Measurements from ENCODE around the gene GC.
"Not testable (repeated sequence)": the region's sequence is repeated elsewhere in the genome, so short reads cannot be mapped to it uniquely, and the experiment has no call there.

Gene GC

GRCh38 chr4:71814433-71814832, 30.6 kb upstream of the GC start:
- no peaks in the 10 kb centered on the region for H3K27me3 ChIP-seq (ENCODE audit: control insufficient read depth, low read length)

GRCh38 chr4:71809805-71810204, 25.9 kb upstream of the GC start:
- not testable (repeated sequence) for H3K79me2 ChIP-seq (ENCODE audit: control insufficient read depth, low read length); H3K9me3 ChIP-seq (ENCODE audit: control insufficient read depth, insufficient read depth, low read length); H3K4me3 ChIP-seq (ENCODE audit: low read length); H3K4me1 ChIP-seq (ENCODE audit: control insufficient read depth, low read length); H3F3A ChIP-seq (ENCODE audit: control insufficient read depth, insufficient read depth); H4K20me1 ChIP-seq (ENCODE audit: control insufficient read depth, insufficient read depth, low read depth, low read length); H3K27me3 ChIP-seq (ENCODE audit: control insufficient read depth, low read length); H3K27ac ChIP-seq (ENCODE audit: low read depth, low read length); H3K36me3 ChIP-seq (ENCODE audit: control insufficient read depth, low read length); H3K9me2 ChIP-seq (replicated peaks; ENCODE audit: control insufficient read depth, low read length); H3K4me2 ChIP-seq (ENCODE audit: low read length)

More at GRCh38 chr4:71814433-71814832, 30.6 kb upstream of the GC start:
- Histone ChIP-seq H3K9me3 (ENCODE audit: control insufficient read depth, insufficient read depth, low read length) (no peaks in the 10 kb centered on the region), H3K4me3 (ENCODE audit: low read length) (no peak overlapping the region), H3K27ac (ENCODE audit: low read depth, low read length) (no peak overlapping the region), H3F3A (ENCODE audit: control insufficient read depth, insufficient read depth) (no peaks in the 10 kb centered on the region), H3K36me3 (ENCODE audit: control insufficient read depth, low read length) (no peaks in the 10 kb centered on the region), H3K4me2 (ENCODE audit: low read length) (no peak overlapping the region), H3K9me2 (replicated peaks; ENCODE audit: control insufficient read depth, low read length) (no peaks in the 10 kb centered on the region), H4K20me1 (ENCODE audit: control insufficient read depth, insufficient read depth, low read depth, low read length) (no peaks in the 10 kb centered on the region), H3K79me2 (ENCODE audit: control insufficient read depth, low read length) (no peaks in the 10 kb centered on the region), H3K4me1 (ENCODE audit: control insufficient read depth, low read length) (no peaks in the 10 kb centered on the region)
- TF ChIP-seq CTCF (IDR thresholded peaks at IDR 0.05; ENCODE audit: low read depth, low read length, poor library complexity, severe bottlenecking) (no peak), EZH2phosphoT487 (IDR thresholded peaks at IDR 0.05; ENCODE audit: borderline replicate concordance, low read length) (no peak)

- Histone ChIP-seq H4K20me1 (ENCODE audit: control insufficient read depth, insufficient read depth, low read depth, low read length) (no peaks in the 10 kb centered on the region), H3F3A (ENCODE audit: control insufficient read depth, insufficient read depth) (no peaks in the 10 kb centered on the region), H3K4me2 (ENCODE audit: low read length) (no peak overlapping the region), H3K36me3 (ENCODE audit: control insufficient read depth, low read length) (no peaks in the 10 kb centered on the region), H3K4me1 (ENCODE audit: control insufficient read depth, low read length) (no peaks in the 10 kb centered on the region), H3K9me2 (replicated peaks; ENCODE audit: control insufficient read depth, low read length) (no peaks in the 10 kb centered on the region), H3K4me3 (ENCODE audit: low read length) (no peak overlapping the region), H3K9me3 (ENCODE audit: control insufficient read depth, insufficient read depth, low read length) (no peaks in the 10 kb centered on the region), H3K27me3 (ENCODE audit: control insufficient read depth, low read length) (no peaks in the 10 kb centered on the region), H3K79me2 (ENCODE audit: control insufficient read depth, low read length) (no peaks in the 10 kb centered on the region), H3K27ac (ENCODE audit: low read depth, low read length) (no peak overlapping the region)
- TF ChIP-seq CTCF (IDR thresholded peaks at IDR 0.05; ENCODE audit: low read depth, low read length, poor library complexity, severe bottlenecking) (no peak), EZH2phosphoT487 (IDR thresholded peaks at IDR 0.05; ENCODE audit: borderline replicate concordance, low read length) (no peak)
These were observed 23.6 kb upstream of the GC start for GRCh38 chr4:71807469-71807868.

- not testable (repeated sequence) for H3K36me3 ChIP-seq (ENCODE audit: control insufficient read depth, low read length); H3K4me3 ChIP-seq (ENCODE audit: low read length); H3K79me2 ChIP-seq (ENCODE audit: control insufficient read depth, low read length)
These were observed 21.4 kb upstream of the GC start for GRCh38 chr4:71805230-71805629.

GRCh38 chr4:71804017-71804697, 20.3 kb upstream of the GC start:
- not testable (repeated sequence) for H3K9me3 ChIP-seq (ENCODE audit: control insufficient read depth, insufficient read depth, low read length); H3K4me3 ChIP-seq (ENCODE audit: low read length); H3K4me1 ChIP-seq (ENCODE audit: control insufficient read depth, low read length); H3K27ac ChIP-seq (ENCODE audit: low read depth, low read length); H3K27me3 ChIP-seq (ENCODE audit: control insufficient read depth, low read length); H3K79me2 ChIP-seq (ENCODE audit: control insufficient read depth, low read length); H3F3A ChIP-seq (ENCODE audit: control insufficient read depth, insufficient read depth); H3K4me2 ChIP-seq (ENCODE audit: low read length); H4K20me1 ChIP-seq (ENCODE audit: control insufficient read depth, insufficient read depth, low read depth, low read length); H3K9me2 ChIP-seq (replicated peaks; ENCODE audit: control insufficient read depth, low read length); H3K36me3 ChIP-seq (ENCODE audit: control insufficient read depth, low read length)

More at GRCh38 chr4:71805230-71805629, 21.4 kb upstream of the GC start:
- not testable (repeated sequence) for H3K27me3 ChIP-seq (ENCODE audit: control insufficient read depth, low read length); H4K20me1 ChIP-seq (ENCODE audit: control insufficient read depth, insufficient read depth, low read depth, low read length); H3K4me1 ChIP-seq (ENCODE audit: control insufficient read depth, low read length); H3K27ac ChIP-seq (ENCODE audit: low read depth, low read length); H3K4me2 ChIP-seq (ENCODE audit: low read length); H3F3A ChIP-seq (ENCODE audit: control insufficient read depth, insufficient read depth); H3K9me2 ChIP-seq (replicated peaks; ENCODE audit: control insufficient read depth, low read length); H3K9me3 ChIP-seq (ENCODE audit: control insufficient read depth, insufficient read depth, low read length)

Measured in DOHH2 (cell line).